GM19372 (cell line): ENCODE measurements around the gene HOXA6.

Experiments used
- ATAC-seq: cut with Tn5 transposase; IDR thresholded peaks from one replicate; pipeline ENCODE4 v1.9.1; 2021; ENCODE audit warnings: mild to moderate bottlenecking, low read depth, moderate library complexity; ENCODE audit not compliant: unreplicated experiment

The HOXA6 gene

DNA sequence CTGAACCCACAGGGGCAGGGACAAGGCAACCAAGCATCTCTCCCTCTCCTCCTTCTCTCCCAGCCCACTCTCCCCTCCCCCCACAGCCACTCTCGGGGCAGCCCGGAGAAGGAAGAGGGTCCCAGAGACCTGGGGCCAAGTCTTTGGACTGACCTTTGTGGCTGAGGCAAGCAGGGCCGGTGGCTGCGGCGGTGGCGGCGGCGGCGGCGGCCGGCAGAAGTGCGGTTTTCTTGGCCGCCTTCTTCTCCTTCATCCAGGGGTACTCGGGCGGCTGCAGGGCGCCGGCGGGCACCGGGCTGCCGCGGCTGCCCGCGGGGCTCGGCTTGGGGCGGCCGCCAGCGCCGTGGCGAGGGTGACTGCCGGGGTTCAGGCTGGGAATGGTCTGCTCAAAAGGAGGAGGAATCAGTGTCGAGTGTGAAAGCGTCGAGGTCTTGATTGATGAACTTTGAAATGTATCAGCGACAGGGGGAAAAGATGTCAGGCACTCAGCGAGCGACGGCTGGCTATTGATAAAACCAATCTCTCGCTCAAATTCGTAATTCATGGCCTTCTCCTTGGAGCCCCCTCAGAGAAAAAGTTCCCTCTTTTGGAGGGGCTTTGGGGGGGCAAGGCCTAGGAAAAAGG lies 45.5 kb downstream of the HOXA6 start:
- no peak for ATAC-seq

DNA sequence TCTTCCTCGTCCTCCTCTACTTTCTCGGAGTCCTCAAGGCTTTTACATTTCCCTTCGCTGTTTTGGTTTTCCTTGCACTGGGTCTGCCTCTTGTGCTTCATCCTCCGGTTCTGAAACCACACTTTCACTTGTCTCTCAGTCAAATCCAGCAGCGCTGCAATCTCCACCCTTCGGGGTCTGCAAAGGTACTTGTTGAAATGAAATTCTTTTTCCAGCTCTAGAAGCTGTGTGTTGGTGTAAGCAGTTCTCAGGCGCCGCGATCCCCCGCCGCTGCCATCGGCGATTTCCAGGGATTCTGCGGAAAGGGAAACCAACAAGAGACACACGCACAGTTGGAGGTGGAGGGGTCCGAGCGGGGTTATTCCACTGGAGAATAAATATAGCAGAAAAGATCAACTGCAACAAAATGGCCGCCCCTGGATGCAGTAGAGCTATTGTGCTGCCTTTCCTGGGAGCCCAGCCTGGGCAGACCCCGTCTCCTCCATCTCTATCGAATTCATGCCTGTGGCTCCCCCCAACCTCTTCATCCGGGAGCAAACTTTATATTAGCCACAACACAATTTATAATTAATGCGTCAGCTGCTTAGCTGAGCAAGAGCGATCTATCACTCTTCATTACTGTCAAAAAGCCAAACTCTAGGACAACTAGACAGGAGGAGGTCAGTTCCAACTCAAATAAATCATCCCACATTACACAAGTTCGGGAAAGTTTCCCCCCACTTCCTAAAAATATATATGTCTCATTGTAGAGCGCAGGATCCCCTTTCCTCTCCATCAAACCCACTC lies 46.2 kb downstream of the HOXA6 start:
- no peak for ATAC-seq

GRCh38 chr7:27100694-27101170 lies 46.8 kb downstream of the HOXA6 start:
- ATAC-seq, result no peak

GRCh38 chr7:27099453-27100370 lies 47.9 kb downstream of the HOXA6 start:
- ATAC-seq, result no peak

DNA sequence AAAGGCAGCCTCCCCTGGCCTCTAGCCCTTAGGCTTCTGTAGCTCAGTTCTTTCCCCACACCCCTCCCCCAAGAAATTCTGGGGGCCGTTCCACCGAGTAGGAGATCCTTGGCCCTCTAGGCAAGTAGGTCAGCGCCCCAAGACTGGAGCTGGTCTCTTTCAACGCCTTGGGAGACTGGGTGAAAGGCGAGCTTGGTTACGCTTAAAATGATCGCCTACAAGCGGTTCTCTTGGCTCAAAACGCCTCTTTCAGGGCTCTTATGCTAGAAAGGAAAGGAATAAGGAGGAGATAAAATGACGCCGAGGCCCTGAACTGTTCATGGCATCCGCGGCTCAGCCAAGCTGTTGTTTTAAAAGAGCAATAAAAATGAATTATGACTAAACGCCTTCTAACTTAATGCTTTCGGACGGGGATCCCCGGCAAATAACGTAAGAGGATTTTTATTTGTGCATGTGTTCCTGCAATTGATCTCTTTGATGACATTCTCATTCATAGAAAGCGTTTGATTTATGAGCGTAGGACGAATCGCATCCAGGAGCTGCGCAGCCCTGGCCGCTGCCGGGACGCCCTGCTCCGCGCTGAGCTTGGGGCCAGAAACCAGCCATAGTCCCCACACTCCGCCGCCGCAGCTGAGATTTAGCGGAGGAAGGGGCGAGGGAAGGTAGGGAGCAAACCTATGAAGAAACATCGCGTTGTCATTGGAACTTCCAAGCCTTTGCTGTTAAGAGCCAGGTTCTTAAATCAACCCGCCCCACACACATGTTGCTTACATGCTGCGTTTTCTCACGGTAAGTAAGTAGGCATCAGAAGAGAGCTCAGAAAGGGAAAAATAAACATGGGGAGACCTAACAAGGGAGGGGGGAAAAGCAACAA lies 48.8 kb downstream of the HOXA6 start:
- no peak for ATAC-seq

DNA sequence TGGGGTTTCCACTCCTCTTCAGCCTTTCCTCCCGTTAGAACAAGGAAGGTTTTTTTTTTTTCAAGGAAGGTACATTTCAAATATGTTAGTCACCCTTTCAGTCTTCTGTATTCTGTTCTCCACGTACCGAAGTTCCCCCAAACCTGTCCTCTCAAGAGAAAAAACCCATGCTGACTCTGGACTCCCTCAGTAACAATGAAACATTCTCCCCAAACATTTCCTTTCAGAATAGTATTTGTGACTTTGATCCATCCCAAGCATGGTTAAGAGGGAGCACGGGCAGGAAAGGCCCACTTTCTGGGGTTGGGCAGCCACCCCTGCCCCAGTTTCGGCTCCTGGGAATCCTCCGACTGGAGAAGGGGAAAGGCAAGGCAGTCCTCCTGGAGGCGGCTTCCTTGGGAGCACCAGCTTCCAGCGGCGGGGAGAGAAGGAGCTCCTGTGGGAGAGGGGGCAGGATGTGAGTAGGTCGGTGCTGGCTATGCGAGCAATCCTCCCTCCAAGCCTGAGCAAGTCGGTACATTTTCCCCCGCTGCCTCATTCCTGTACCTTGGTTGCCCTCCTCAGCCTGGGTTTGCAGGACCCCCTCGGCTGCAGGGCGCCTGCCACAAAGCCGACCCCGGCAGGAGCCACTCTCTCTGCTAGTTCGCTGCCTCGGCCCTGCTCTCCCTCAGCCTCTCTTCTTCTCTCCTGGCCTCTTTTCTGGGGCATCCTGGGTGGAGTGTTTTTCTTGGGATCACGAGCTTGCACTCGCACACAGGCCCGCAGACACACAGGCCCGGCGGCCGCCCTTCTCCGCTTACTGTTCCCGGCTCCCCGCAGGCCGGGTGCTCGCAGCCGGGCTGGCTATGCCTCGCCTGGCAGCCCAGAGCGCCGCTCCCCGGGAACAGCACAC lies 49.6 kb downstream of the HOXA6 start:
- ATAC-seq, result no peak

DNA sequence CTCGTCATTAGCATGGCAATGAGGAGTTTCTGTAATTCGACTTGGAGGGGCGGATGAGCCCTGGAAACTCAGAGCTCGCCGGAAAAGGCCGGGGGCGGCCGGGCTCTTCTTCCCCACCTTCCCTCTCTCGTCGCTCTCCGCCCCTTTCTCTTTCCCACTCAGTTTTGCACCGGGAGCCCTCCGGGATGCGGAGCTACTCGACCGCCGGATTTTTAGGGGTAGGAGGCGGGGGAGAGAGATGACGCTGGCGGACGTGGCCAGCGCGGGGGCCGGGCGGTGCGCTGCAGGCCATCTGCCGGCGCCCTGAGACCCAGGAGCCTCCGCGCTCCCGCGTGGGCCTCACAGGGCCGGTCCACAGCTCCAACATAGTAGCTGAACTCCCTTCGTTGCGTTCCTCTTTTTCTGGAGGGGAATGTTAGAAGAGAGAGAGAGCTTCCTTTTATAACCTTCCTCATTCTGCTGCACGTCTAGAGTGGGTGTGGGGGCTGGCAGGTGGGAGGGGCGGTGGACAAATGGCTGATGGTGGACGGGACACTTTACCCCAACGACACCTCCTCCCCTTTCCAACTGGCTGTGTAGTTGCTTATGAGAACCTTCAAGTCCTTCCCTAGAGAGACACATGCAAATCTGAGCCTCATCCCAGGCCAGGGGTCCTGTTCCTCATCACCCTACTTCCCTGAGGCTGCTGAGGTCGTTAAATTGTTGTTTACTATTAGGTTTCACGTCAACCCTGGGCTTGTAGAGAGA lies 50.6 kb downstream of the HOXA6 start:
- ATAC-seq, result no peak

DNA sequence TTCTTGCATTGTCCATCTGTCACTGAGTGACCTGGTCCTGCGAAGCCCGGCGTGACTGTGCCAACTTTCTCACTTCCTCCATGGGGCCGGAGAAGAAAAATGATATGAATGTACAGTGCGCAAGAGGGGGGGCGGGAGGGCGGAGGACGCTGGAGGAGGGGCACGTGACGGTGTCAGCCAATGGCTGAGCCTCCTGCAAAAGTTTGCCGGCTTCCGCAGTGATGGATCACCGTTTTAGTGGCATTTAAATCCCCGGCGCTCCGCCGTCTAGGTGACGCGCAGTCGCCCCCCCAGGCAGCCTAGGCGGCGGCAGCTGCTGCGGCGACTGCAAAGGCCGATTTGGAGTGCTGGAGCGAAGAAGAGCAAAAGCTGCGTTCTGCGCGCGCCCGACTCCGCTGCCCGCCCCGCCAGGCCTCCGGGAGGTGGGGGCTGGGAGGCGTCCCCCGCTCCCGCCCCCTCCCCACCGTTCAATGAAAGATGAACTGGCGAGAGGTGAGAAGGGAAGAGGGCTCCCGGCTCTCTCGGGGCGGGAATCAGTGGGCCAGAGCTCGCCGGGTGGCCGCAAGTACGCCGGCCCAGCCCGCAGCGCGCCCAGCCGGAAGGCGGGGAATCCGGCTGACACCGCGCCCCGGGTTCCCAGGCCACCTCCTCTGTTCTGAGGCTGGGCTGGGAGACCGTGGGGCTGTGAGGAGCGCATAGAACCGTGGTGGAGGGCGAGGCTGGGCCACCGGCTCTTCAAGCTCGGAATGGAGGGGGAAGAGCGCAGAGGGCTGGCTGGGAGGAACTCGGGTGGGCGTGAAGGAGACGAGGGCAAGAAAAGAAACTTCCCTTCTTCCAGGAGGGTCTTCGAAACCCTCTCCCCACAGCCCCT lies 51.4 kb downstream of the HOXA6 start, which contains the start of gene HOXA1:
Gene HOXA1 (minus strand): TSS at position 104 of the 871 bp plus-strand sequence. CDS start 88 bp downstream, at position 16.
- ATAC-seq, result peak; percentile 84
